Left lung (tissue), 10 donors: ENCODE results near the gene RELB. TPM values are rescaled to one million over a fixed set of nuclear protein-coding genes. Genes with fewer than 3 reads are reported as not detected.

ENCODE experiments used
- ATAC-seq: fragments of 200-7000 bp; cut with Tn5 transposase; one replicate; pipeline ENCODE4 v1.9.1; 2020; ENCODE audit warnings: moderate library complexity
- DNase-seq, 4 donors: peaks; one replicate each; pipeline ENCODE4 v3.0.0-alpha.2; 2013 to 2020
- H3K27ac ChIP-seq, 2 donors: fragments of 200-600 bp; sonication (generic) in 1 of 2; one replicate each; pipeline versions ENCODE4 v1.5.0 to v1.8.0; 2020 to 2021
- H3K27me3 ChIP-seq, 2 donors: fragments of 200-600 bp; sonication (generic) in 1 of 2; one replicate each; pipeline versions ENCODE4 v1.5.0 to v1.8.0; 2020 to 2021
- H3K36me3 ChIP-seq, 2 donors: fragments of 200-600 bp; sonication (generic) in 1 of 2; one replicate each; pipeline versions ENCODE4 v1.5.0 to v1.8.0; 2020 to 2021
- H3K4me1 ChIP-seq, 2 donors: fragments of 200-600 bp; one replicate each; pipeline ENCODE4 v1.8.0; 2021
- H3K4me3 ChIP-seq, 2 donors: fragments of 200-600 bp; sonication (generic) in 1 of 2; one replicate each; pipeline versions ENCODE4 v1.5.0 to v1.8.0; 2020 to 2021; ENCODE audit warnings: mild to moderate bottlenecking in 1 of 2
- H3K9me3 ChIP-seq, 2 donors: fragments of 200-600 bp; sonication (generic) in 1 of 2; one replicate each; pipeline versions ENCODE4 v1.5.0 to v1.8.0; 2020 to 2021
- CTCF ChIP-seq, 2 donors: fragments of 200-600 bp; sonication (generic) in 1 of 2; IDR thresholded peaks; one replicate each; pipeline versions ENCODE4 v1.5.0 to v1.8.0; 2021; ENCODE audit warnings: antibody characterized with exemption in 2 of 2
- intact Hi-C, 2 donors: fragments of 100-400 bp; cut with DNase I; formaldehyde crosslinking; loops; one replicate each; pipeline versions ENCODE4 v1.11.2 to v1.14.2; 2022
- polyA plus RNA-seq, 6 donors: library from polyadenylated mRNA; unstranded; fragments of 120-200 nt; gene quantifications; one replicate each; pipeline ENCODE4 v1.2.1, GENCODE V29; 2013; ENCODE audit not compliant: insufficient read length in 6 of 6
- total RNA-seq, 2 donors: library from RNA; stranded (reverse); fragmentation: NEBNext Ultra II Directional; extraction: Animal tissue kit (Norgen Biotek cat#: 25700); gene quantifications; one replicate each; pipeline ENCODE4 v1.2.1, GENCODE V29; 2021
- donor health status: DM: no; HTN: yes; CAD: no.
- donor health status: DM: no; HTN: no; CAD: no.

RELB gene
- total and polyA plus RNA-seq, 8 donors: 3.7 to 18.7 (median 5.6) TPM

DNA sequence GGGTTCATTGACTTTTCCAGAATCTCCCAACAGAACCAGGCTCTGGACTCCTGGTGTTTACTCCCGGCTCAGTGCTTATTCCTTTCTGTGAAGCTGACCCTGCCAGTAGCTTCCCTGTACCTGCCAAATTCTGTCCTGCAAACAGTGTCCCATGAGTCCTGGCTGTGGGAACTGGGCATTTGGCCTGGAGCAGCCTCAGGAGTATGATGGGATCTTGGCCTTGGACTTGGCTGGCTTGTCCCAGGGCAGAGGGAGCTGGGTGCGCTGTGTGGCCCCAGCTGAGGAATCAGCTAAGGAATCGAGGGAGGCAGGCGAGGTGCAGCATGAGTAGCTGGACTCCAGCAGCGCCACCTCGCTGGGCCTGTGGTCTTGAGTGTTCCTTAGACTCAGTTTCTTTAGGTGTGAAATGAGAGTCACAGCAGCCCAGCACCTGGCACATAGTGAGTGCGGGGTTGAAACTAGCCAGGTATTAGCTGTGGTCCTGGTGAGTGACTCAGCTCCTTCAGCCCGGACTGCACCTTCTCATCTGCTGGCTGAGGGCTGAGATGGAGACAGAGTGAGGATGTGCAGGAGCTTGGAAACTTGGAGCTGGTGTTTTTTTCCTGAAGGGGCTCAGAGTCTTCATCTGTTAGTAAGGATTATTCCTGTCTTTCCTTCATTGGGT is 47.9 kb downstream of the RELB start:
- no peak for DNase-seq
- H3K36me3 ChIP-seq: peaks cover 0 to 64% of the 10 kb centered on the region in 2 donors
- no peaks in the 10 kb centered on the region for H3K9me3 ChIP-seq
- ATAC-seq: no peak
- intact Hi-C loops: no loop called here
- no peak overlapping the region for H3K4me3 ChIP-seq
- peaks cover 0 to 45% of the 10 kb centered on the region in 2 donors for H3K4me1 ChIP-seq
- H3K27me3 ChIP-seq: no peaks in the 10 kb centered on the region
- no peak for TF ChIP-seq CTCF (IDR thresholded peaks at IDR 0.05)
- no peak overlapping the region for H3K27ac ChIP-seq

GRCh38 chr19:45050036-45050435 is 48.8 kb downstream of the RELB start:
- intact Hi-C loops: no loop called here
- Histone ChIP-seq H3K27ac (no peak overlapping the region), H3K36me3 (peaks cover 0 to 64% of the 10 kb centered on the region in 2 donors), H3K27me3 (no peaks in the 10 kb centered on the region), H3K4me1 (peaks cover 0 to 37% of the 10 kb centered on the region in 2 donors), H3K9me3 (no peaks in the 10 kb centered on the region), H3K4me3 (no peak overlapping the region)
- ATAC-seq (no peak), DNase-seq (no peak)
- no peak for TF ChIP-seq CTCF (IDR thresholded peaks at IDR 0.05)

DNA sequence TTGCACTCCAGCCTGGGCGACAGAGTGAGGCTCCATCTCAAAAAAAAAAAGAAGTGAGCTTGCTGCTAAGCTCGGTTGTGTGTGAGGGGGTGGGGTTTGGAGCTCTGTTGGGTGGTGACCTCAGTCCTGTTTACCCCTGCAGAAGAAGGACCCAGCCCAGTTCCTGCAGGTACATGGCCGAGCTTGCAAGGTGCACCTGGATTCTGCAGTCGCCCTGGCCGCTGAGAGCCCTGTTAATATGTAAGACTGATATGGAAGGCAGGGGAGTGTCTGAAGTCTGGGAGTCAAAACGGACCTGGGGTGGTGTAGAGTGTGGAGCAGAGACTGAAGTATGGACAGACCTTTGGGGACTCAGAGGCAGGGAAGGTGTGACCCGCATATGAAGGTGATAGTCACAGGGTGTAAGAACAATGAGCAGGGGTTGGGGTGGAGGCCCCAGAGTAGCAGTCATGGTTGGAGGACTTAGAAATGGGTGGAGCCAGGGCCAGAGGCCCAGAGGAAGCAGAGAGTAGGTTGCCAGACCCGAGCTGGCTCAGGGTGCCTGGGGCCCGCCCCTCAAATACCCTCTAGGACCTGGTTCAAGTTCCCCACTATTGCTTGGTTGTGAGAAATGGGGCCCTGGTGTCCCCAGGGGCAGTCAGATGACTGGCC is 50.8 kb downstream of the RELB start:
- ATAC-seq (no peak), DNase-seq (no peak)
- intact Hi-C loops: no loop called here
- H3K36me3 ChIP-seq: peaks cover 0 to 66% of the 10 kb centered on the region in 2 donors
- no peak overlapping the region for H3K27ac ChIP-seq
- TF ChIP-seq CTCF (IDR thresholded peaks at IDR 0.05): no peak
- H3K9me3 ChIP-seq: no peaks in the 10 kb centered on the region
- H3K27me3 ChIP-seq: no peaks in the 10 kb centered on the region
- peaks cover 0 to 17% of the 10 kb centered on the region in 2 donors for H3K4me1 ChIP-seq
- no peak overlapping the region for H3K4me3 ChIP-seq

GRCh38 chr19:45056831-45057230 is 55.6 kb downstream of the RELB start:
- Histone ChIP-seq H3K4me1 (no peaks in the 10 kb centered on the region), H3K9me3 (no peaks in the 10 kb centered on the region), H3K27ac (no peak overlapping the region), H3K36me3 (peaks cover 0 to 100% of the 10 kb centered on the region in 2 donors), H3K4me3 (no peak overlapping the region), H3K27me3 (no peaks in the 10 kb centered on the region)
- ATAC-seq (no peak), DNase-seq (no peak)
- intact Hi-C loops: no loop called here
- TF ChIP-seq CTCF (IDR thresholded peaks at IDR 0.05): no peak

DNA sequence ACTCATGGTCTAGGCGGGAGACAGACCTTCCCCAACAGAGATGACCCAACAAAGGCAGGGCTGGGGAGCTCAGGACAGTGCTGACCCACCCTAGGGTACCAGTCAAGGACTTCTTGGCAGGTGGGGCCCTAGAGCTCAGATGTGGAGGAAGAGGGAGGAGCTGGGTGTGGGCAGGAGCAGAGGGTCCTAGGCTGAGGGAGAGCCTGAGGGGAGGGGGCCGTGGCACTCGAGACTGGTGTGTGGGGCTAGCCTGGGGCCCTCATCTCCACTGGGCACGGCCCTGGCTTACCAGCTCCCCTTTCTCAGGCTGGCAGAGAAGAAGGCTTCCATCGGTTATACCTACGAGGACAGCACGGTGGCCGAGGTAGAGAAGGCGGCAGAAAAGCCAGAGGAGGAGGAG is 56.2 kb downstream of the RELB start:
- H3K36me3 ChIP-seq: peaks cover 0 to 100% of the 10 kb centered on the region in 2 donors
- intact Hi-C loops: no loop called here
- H3K27me3 ChIP-seq: no peaks in the 10 kb centered on the region
- no peak for TF ChIP-seq CTCF (IDR thresholded peaks at IDR 0.05)
- no peak overlapping the region for H3K4me3 ChIP-seq
- DNase-seq: no peak
- no peaks in the 10 kb centered on the region for H3K9me3 ChIP-seq
- H3K4me1 ChIP-seq: no peaks in the 10 kb centered on the region
- H3K27ac ChIP-seq: no peak overlapping the region
- no peak for ATAC-seq
